H1 (cell line): ENCODE results near the gene CPLX1. TPM values are rescaled to one million over a fixed set of nuclear protein-coding genes. Genes with fewer than 3 reads are reported as not detected.

Experiments
- EP300 ChIP-seq, 2 experiments: IDR thresholded peaks; 1 replicate in 1 of 2; 2 replicates in 1 of 2; pipeline ENCODE4 v1.6.1; 2011 to 2012; ENCODE audit warnings: low read depth in 2 of 2, low read length in 2 of 2, mild to moderate bottlenecking in 2 of 2, borderline replicate concordance in 1 of 2, inconsistent platforms in 1 of 2, moderate library complexity in 1 of 2
- POLR2AphosphoS5 ChIP-seq: IDR thresholded peaks from 2 replicates; pipeline ENCODE4 v1.6.1; 2011; ENCODE audit warnings: low read depth, low read length
- RXRA ChIP-seq: IDR thresholded peaks from 2 replicates; pipeline ENCODE4 v1.6.1; 2011; ENCODE audit warnings: low read depth, mild to moderate bottlenecking, low read length, moderate library complexity; ENCODE audit not compliant: insufficient read depth
- SP2 ChIP-seq: IDR thresholded peaks from 2 replicates; pipeline ENCODE4 v1.6.1; 2012; ENCODE audit warnings: mild to moderate bottlenecking, low read length, inconsistent platforms
- polyA plus RNA-seq, 7 experiments: library from polyadenylated mRNA; depleted of rRNA in 3 of 7; stranded (reverse) in 5 of 7; unstranded in 2 of 7; fragments of >200 nt in 5 of 7; fragments of 200-250 nt in 2 of 7; gene quantifications; 1 replicate in 5 of 7; 2 replicates in 1 of 7; 4 replicates in 1 of 7; pipeline versions ENCODE4 v1.2.1 to v1.2.3, GENCODE V29; 2011 to 2013; ENCODE audit warnings: missing spikeins in 2 of 7, mixed read lengths in 2 of 7
- total RNA-seq: library from RNA; stranded (reverse); fragmentation: NEBNext Ultra II Directional; extraction: Animal tissue kit (Norgen Biotek cat#: 25700); gene quantifications from 2 replicates; pipeline ENCODE4 v1.2.1, GENCODE V29; 2021

The CPLX1 gene
- total and polyA plus RNA-seq, 2 of the 8 experiments (the other 6 are each of a cell fraction or from before 2014, with no cell fraction given) = 0.32 to 0.56 TPM

GRCh38 chr4:849478-850175 is 23.7 kb upstream of the CPLX1 start (continued):
- TF ChIP-seq EP300 (IDR thresholded peaks at IDR 0.05; ENCODE audit: borderline replicate concordance in 1 of 2, low read depth in 2 of 2, low read length in 2 of 2) = no peak
- TF ChIP-seq POLR2AphosphoS5 = no peak
- no peak for TF ChIP-seq RXRA
- no peak for TF ChIP-seq SP2
- TF ChIP-seq, all 59 proteins: peak for 0
